GM21515 (cell line): ENCODE measurements around the gene SAMD10.
"Not testable (repeated sequence)": the region's sequence is repeated elsewhere in the genome, so short reads cannot be mapped to it uniquely, and the experiment has no call there.

Experiments used
- ATAC-seq: cut with Tn5 transposase; IDR thresholded peaks from one replicate; pipeline ENCODE4 v1.9.1; 2021; ENCODE audit not compliant: unreplicated experiment

The SAMD10 gene

GRCh38 chr20:63979557-63980316, at the start of gene SAMD10:
SAMD10 (minus strand) TSS chr20:63979642; CDS start chr20:63979467, 175 bp downstream.
- ATAC-seq: no peak

- no peak for ATAC-seq
Observed at GRCh38 chr20:64027981-64028685, 48.7 kb upstream of the SAMD10 start.

- no peak for ATAC-seq
Observed at GRCh38 chr20:64025826-64026412, 46.5 kb upstream of the SAMD10 start.

- no peak for ATAC-seq
Observed at GRCh38 chr20:64025101-64025825, 45.8 kb upstream of the SAMD10 start.

GRCh38 chr20:64024141-64024990, 44.9 kb upstream of the SAMD10 start:
- ATAC-seq: no peak

GRCh38 chr20:64023361-64024140, 44.1 kb upstream of the SAMD10 start:
- no peak for ATAC-seq

- no peak for ATAC-seq
Observed at GRCh38 chr20:64022671-64023360, 43.4 kb upstream of the SAMD10 start.

DNA sequence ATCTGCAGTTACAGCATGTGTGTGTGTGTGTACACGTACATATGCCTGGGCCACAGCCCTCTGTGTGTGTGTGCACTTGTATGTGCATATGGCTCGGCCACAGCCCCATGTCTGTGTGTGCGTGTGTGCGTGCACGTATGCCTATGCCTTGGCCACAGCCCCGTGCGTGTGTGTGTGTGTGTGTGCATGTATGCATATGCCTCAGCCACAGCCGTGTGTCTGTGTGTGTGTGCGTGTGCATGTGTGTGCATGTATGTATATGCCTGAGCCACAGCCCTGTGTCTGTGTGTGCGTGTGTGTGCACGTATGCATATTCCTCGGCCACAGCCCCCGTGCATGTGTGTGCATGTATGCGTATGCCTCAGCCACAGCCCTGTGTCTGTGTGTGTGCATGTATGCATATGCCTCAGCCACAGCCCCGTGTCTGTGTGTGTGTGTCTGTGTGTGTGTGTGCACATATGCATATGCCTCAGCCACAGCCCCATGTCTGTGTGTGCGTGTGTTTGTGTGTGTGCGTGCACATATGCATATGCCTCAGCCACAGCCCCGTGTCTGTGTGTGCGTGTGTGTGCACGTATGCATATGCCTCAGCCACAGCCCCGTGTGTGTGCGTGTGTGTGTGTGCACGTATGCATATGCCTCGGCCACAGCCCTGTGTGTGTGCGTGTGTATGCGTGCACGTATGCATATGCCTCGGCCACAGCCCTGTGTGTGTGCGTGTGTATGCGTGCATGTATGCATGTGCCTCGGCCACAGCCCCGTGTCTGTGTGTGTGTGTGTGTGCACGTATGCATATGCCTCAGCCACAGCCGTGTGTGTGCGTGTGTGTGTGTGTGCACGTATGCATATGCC, 41.9 kb upstream of the SAMD10 start:
- no peak for ATAC-seq

GRCh38 chr20:64015635-64016034, 36.2 kb upstream of the SAMD10 start:
- ATAC-seq: no peak

GRCh38 chr20:64012385-64013154, 33.1 kb upstream of the SAMD10 start:
- ATAC-seq: not testable (repeated sequence)

DNA sequence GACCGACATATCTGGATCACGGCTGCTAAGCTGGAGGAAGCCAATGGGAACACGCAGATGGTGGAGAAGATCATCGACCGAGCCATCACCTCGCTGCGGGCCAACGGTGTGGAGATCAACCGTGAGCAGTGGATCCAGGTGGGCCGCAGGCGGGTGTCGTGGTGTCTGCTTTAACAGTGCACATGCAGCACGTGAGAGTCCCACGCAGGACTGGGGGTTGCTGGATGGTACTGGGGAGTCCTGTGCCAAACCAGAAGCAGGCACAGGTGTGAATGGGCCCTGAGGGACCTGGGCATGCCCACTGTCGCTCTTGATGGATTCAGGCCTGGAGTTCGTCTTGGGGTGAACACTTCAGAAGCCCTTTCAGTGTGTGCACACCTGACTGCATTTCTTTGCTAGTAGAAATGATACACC, 31.9 kb upstream of the SAMD10 start:
- ATAC-seq: no peak

DNA sequence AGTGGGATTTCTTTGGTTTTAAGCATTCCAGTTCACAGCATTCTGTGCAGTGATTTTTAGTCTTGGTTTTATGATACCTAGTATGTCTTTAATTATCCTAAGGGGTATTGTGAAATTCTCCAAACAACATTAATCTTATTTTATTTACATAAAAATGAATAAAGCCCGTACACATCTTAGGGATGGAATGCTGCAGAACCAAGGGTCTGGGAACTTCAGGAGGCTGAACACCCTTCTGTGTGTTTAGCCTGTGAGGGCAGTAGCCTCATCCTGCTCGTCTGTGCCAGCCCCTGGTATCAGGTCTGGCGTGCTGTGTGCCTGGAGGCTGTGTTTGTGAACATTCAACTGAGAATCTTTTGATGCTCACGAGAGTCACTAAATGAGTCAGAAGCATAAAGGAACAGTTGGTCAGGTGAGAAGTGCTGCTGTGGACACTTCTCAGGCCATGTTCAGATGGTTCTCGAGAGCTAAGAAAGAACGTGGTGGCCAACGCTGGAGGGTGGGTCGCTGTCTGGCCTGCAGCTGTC, 31.3 kb upstream of the SAMD10 start:
- no peak for ATAC-seq

DNA sequence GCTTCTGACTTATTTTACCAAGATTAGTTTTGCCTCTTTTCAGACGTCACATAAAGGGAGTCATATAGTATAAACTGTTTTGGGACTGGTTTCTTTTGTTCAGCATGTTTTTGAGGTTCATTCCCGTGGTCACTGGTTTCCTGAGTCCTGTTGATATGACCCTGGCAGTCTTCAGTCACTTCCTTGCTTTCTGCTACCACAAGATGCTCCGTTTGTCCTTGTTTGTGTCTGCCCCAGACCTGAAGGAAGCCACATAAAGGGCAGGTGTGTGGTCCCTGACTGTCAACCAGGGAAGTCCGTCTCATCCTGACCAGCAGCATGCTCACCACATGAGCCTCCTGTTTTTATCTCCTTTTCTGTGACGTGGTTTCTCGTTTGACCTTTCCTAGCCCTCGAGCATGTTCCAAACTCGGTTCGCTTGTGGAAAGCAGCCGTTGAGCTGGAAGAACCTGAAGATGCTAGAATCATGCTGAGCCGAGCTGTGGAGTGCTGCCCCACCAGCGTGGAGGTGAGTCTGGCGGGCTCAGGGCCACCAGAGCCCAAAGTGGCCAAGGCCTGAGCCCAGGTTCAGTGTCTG, 30.5 kb upstream of the SAMD10 start:
- no peak for ATAC-seq

DNA sequence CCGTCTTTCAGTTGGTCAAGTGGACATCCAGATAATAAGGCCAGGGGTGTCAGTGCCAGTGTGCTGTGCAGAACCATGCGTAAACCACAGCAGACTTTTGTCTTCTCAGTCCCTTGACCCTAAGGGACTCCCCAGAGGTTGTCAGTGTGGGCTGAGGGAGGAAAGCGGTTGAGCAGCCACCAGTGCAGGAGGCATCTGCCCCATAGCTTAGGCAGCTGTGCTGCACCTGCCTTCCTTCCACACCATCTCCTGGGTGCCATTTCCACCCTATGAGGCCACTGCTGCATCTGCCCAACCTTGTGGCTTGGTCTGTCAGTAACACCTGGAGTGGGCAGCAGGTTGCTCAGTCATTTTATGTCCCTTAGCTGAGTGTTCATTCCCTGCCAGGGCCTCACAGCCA, 27.5 kb upstream of the SAMD10 start:
- no peak for ATAC-seq

- no peak for ATAC-seq
Observed at GRCh38 chr20:64006490-64006889, 27.0 kb upstream of the SAMD10 start.

DNA sequence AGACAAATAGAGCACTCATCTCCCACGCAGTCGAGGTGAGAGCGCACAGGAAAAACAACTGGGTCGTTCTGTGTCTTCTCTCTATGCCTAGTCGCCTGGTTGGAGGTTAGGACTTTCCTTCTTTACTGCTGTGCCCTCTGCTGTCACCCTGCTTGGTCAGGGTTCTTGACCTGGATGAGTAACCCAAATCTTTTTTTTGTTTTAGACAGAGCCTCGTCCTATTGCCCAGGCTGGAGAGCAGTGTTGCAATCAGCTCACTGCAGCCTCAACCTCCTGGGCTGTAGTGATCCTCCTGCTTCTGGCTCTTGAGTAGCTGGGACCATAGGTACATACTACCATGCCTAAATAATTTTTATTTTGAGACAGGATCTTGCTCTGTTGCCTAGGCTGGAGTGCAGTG, 26.0 kb upstream of the SAMD10 start:
- ATAC-seq: no peak
